ENCODE measurements around the gene KIF11.
A peak's percentile ranks its signal among the peaks of the same experiment; 100 is the strongest.
"Not testable (repeated sequence)": the region's sequence is repeated elsewhere in the genome, so short reads cannot be mapped to it uniquely, and the experiment has no call there.

Gene KIF11

DNA sequence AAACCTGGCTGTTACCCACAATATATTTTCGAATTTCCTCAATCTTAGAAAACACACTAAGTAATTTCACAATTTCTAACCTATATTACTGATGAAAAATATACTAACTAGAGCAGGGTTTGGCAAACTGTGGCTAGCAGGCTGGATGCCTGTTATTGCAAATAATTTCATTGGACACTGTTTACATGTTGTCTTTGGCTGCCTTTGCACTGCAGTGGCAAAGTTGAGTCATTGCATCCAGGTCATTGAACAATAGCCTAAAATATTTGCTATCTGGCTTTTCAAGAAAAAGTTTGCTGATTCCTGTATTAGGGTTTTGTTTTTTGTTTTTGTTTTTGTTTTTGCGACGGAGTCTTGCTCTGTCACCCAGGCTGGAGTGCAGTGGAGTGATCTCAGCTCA, 47.2 kb downstream of the KIF11 start:
- no peak overlapping the region for H3K27ac ChIP-seq (ENCODE audit: low read length, poor library complexity, severe bottlenecking)
- 94% methylated on average over 3 of the region's 3 CpGs for WGBS

DNA sequence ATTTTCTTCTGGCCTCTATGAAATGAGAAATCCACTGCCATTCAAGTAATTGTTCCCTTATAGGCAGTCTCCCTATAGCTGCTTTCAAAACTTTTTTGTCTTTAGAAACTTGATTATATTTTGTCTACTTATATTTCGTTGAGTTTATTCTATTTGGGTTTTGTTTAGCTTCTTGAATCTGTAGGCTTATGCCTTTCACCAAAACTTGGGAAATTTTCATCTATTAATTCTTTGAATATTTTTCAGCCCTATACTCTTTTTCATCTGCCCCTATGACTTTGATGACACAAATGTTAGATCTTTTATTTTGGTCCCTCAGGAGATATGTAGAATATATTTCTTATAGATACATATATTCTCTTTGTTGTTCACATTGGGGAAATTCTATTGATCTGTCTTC, 48.6 kb downstream of the KIF11 start:
- no peak for DNase-seq
- no peak overlapping the region for H3K14ac ChIP-seq (ENCODE audit: low read length in 2 of 2)
- H2AFZ ChIP-seq (ENCODE audit: low read depth, low read length): no peak overlapping the region
- no peak overlapping the region for H2BK5ac ChIP-seq (ENCODE audit: low read depth, low read length, poor library complexity, severe bottlenecking)
- no peak overlapping the region for H2BK120ac ChIP-seq (ENCODE audit: low read depth, low read length)
- no peak overlapping the region for H3K9ac ChIP-seq (ENCODE audit: low read length)
- no peak overlapping the region for H3K23ac ChIP-seq (ENCODE audit: low read length in 2 of 2)
- H2BK15ac ChIP-seq (ENCODE audit: low read depth, poor library complexity, severe bottlenecking): no peak overlapping the region
- peaks cover 2% of the 10 kb centered on the region for H3K4me1 ChIP-seq (ENCODE audit: control insufficient read depth, insufficient read depth, low read depth, low read length)
- H3K79me1 ChIP-seq (replicated peaks; ENCODE audit: low read length, poor library complexity, severe bottlenecking): no peaks in the 10 kb centered on the region
- H2AK5ac ChIP-seq (ENCODE audit: low read length, severe bottlenecking): no peak overlapping the region
- no peak overlapping the region for H3K4ac ChIP-seq (ENCODE audit: low read depth in 1 of 2, low read length in 2 of 2)
- H2BK12ac ChIP-seq (ENCODE audit: low read length in 2 of 2): no peak overlapping the region
- no peak overlapping the region for H3K27ac ChIP-seq (ENCODE audit: low read length, poor library complexity, severe bottlenecking)
- WGBS: no CpG with 5 or more reads among the region's 1 CpG
- no peaks in the 10 kb centered on the region for H3K27me3 ChIP-seq (ENCODE audit: control insufficient read depth in 1 of 2, insufficient read depth in 1 of 2, low read length in 2 of 2)
- no peak overlapping the region for H3K18ac ChIP-seq (ENCODE audit: low read depth in 1 of 2, low read length in 2 of 2)
- peaks cover 10% of the 10 kb centered on the region for H3K9me3 ChIP-seq (ENCODE audit: control insufficient read depth, low read length)
- H4K91ac ChIP-seq (ENCODE audit: low read length): no peak overlapping the region
- H4K8ac ChIP-seq (ENCODE audit: low read length): no peak overlapping the region
- H3K4me2 ChIP-seq (ENCODE audit: low read length, poor library complexity, severe bottlenecking): no peak overlapping the region
- H3K36me3 ChIP-seq (ENCODE audit: control insufficient read depth in 1 of 2, insufficient read depth in 2 of 2, low read depth in 1 of 2, low read length in 2 of 2): peaks cover 0 to 11% of the 10 kb centered on the region in 2 experiments
- no peak overlapping the region for H3K4me3 ChIP-seq (ENCODE audit: insufficient read depth in 1 of 2, low read depth in 1 of 2, low read length in 2 of 2)

More for the DNA sequence above, 47.2 kb downstream of the KIF11 start:
- peaks cover 0 to 14% of the 10 kb centered on the region in 2 experiments for H3K36me3 ChIP-seq (ENCODE audit: control insufficient read depth in 1 of 2, insufficient read depth in 2 of 2, low read depth in 1 of 2, low read length in 2 of 2)
- no peak overlapping the region for H3K23ac ChIP-seq (ENCODE audit: low read length in 2 of 2)
- no peak overlapping the region for H4K8ac ChIP-seq (ENCODE audit: low read length)
- H2BK12ac ChIP-seq (ENCODE audit: low read length in 2 of 2): no peak overlapping the region
- no peak overlapping the region for H2BK15ac ChIP-seq (ENCODE audit: low read depth, poor library complexity, severe bottlenecking)
- H2AFZ ChIP-seq (ENCODE audit: low read depth, low read length): no peak overlapping the region
- H3K79me1 ChIP-seq (replicated peaks; ENCODE audit: low read length, poor library complexity, severe bottlenecking): no peaks in the 10 kb centered on the region
- H3K4ac ChIP-seq (ENCODE audit: low read depth in 1 of 2, low read length in 2 of 2): no peak overlapping the region
- H3K4me2 ChIP-seq (ENCODE audit: low read length, poor library complexity, severe bottlenecking): no peak overlapping the region
- H3K4me3 ChIP-seq (ENCODE audit: insufficient read depth in 1 of 2, low read depth in 1 of 2, low read length in 2 of 2): no peak overlapping the region
- H3K14ac ChIP-seq (ENCODE audit: low read length in 2 of 2): no peak overlapping the region
- H4K91ac ChIP-seq (ENCODE audit: low read length): no peak overlapping the region
- H3K27me3 ChIP-seq (ENCODE audit: control insufficient read depth in 1 of 2, insufficient read depth in 1 of 2, low read length in 2 of 2): no peaks in the 10 kb centered on the region
- H3K4me1 ChIP-seq (ENCODE audit: control insufficient read depth, insufficient read depth, low read depth, low read length): peaks cover 2% of the 10 kb centered on the region
- no peak overlapping the region for H3K18ac ChIP-seq (ENCODE audit: low read depth in 1 of 2, low read length in 2 of 2)
- DNase-seq: peak; percentile 52
- peaks cover 10% of the 10 kb centered on the region for H3K9me3 ChIP-seq (ENCODE audit: control insufficient read depth, low read length)
- H2BK5ac ChIP-seq (ENCODE audit: low read depth, low read length, poor library complexity, severe bottlenecking): no peak overlapping the region
- no peak overlapping the region for H2AK5ac ChIP-seq (ENCODE audit: low read length, severe bottlenecking)
- no peak overlapping the region for H3K9ac ChIP-seq (ENCODE audit: low read length)
- no peak overlapping the region for H2BK120ac ChIP-seq (ENCODE audit: low read depth, low read length)

DNA sequence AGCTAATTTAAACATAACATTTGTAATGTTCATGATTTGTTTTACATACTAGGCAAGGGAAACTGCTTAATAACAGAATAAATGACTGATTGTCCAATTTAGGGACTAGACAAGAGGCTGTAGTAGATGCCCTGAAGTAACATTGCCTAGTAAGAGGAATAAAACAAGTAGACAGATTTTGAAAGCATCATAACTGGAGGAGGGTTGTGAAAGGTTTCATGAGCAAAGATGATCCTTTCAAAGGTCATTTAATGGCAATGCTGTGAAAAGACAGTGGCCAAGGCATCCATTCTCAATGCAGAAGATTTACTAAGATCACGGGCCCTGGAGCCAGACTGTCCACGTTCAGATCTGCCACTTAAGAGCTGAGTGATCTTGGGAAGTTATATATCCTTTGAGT, 52.0 kb downstream of the KIF11 start:
- Histone ChIP-seq H3K4me2 (ENCODE audit: low read length, poor library complexity, severe bottlenecking) (no peak overlapping the region), H2BK15ac (ENCODE audit: low read depth, poor library complexity, severe bottlenecking) (no peak overlapping the region), H2AFZ (ENCODE audit: low read depth, low read length) (no peak overlapping the region), H2AK5ac (ENCODE audit: low read length, severe bottlenecking) (no peak overlapping the region), H2BK12ac (ENCODE audit: low read length in 2 of 2) (no peak overlapping the region), H4K8ac (ENCODE audit: low read length) (no peak overlapping the region), H3K9me3 (ENCODE audit: control insufficient read depth, low read length) (peaks cover 10% of the 10 kb centered on the region), H3K27ac (ENCODE audit: low read length, poor library complexity, severe bottlenecking) (no peak overlapping the region), H3K9ac (ENCODE audit: low read length) (no peak overlapping the region), H3K18ac (ENCODE audit: low read depth in 1 of 2, low read length in 2 of 2) (no peak overlapping the region), H2BK5ac (ENCODE audit: low read depth, low read length, poor library complexity, severe bottlenecking) (no peak overlapping the region), H3K36me3 (ENCODE audit: control insufficient read depth in 1 of 2, insufficient read depth in 2 of 2, low read depth in 1 of 2, low read length in 2 of 2) (peaks cover 0 to 7% of the 10 kb centered on the region in 2 experiments), H4K91ac (ENCODE audit: low read length) (no peak overlapping the region), H3K4me3 (ENCODE audit: insufficient read depth in 1 of 2, low read depth in 1 of 2, low read length in 2 of 2) (no peak overlapping the region), H3K23ac (ENCODE audit: low read length in 2 of 2) (no peak overlapping the region), H3K79me1 (replicated peaks; ENCODE audit: low read length, poor library complexity, severe bottlenecking) (no peaks in the 10 kb centered on the region), H2BK120ac (ENCODE audit: low read depth, low read length) (no peak overlapping the region), H3K4ac (ENCODE audit: low read depth in 1 of 2, low read length in 2 of 2) (no peak overlapping the region), H3K14ac (ENCODE audit: low read length in 2 of 2) (no peak overlapping the region), H3K4me1 (ENCODE audit: control insufficient read depth, insufficient read depth, low read depth, low read length) (peaks cover 2% of the 10 kb centered on the region), H3K27me3 (ENCODE audit: control insufficient read depth in 1 of 2, insufficient read depth in 1 of 2, low read length in 2 of 2) (no peaks in the 10 kb centered on the region)
- no CpG with 5 or more reads among the region's 2 CpGs for WGBS
- DNase-seq: no peak

DNA sequence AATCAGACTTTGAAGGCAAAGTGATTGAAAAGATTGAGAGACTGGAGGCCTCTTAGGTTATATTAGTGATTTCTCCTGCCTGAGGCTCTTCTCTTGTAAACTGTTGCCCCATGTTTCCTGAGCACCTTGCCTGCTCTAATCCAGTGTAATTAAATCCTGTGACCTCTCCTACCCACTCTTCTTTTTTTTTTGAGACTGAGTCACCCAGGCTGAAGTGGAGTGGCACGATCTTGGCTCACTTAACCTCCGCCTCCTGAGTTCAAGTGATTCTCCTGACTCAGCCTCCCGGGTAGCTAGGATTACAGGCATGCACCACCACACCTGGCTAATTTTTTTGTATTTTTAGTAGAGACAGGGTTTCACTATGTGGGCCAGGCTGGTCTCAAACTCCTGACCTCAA, 57.9 kb downstream of the KIF11 start:
- WGBS: 71% methylated on average over 3 of the region's 3 CpGs

More for the DNA sequence above, 57.9 kb downstream of the KIF11 start:
- not testable (repeated sequence) for H4K91ac ChIP-seq (ENCODE audit: low read length); H3K27ac ChIP-seq (ENCODE audit: low read length, poor library complexity, severe bottlenecking); H3K23ac ChIP-seq (ENCODE audit: low read length in 2 of 2); H3K14ac ChIP-seq (ENCODE audit: low read length in 2 of 2); H3K27me3 ChIP-seq (ENCODE audit: control insufficient read depth in 1 of 2, insufficient read depth in 1 of 2, low read length in 2 of 2); H3K18ac ChIP-seq (ENCODE audit: low read depth in 1 of 2, low read length in 2 of 2); H3K4me1 ChIP-seq (ENCODE audit: control insufficient read depth, insufficient read depth, low read depth, low read length); DNase-seq; H3K9me3 ChIP-seq (ENCODE audit: control insufficient read depth, low read length); H3K9ac ChIP-seq (ENCODE audit: low read length); H3K79me1 ChIP-seq (replicated peaks; ENCODE audit: low read length, poor library complexity, severe bottlenecking); H2BK12ac ChIP-seq (ENCODE audit: low read length in 2 of 2); H2BK15ac ChIP-seq (ENCODE audit: low read depth, poor library complexity, severe bottlenecking); H2AK5ac ChIP-seq (ENCODE audit: low read length, severe bottlenecking); H2BK5ac ChIP-seq (ENCODE audit: low read depth, low read length, poor library complexity, severe bottlenecking); H2BK120ac ChIP-seq (ENCODE audit: low read depth, low read length); H3K4me3 ChIP-seq (ENCODE audit: insufficient read depth in 1 of 2, low read depth in 1 of 2, low read length in 2 of 2); H3K4ac ChIP-seq (ENCODE audit: low read depth in 1 of 2, low read length in 2 of 2); H2AFZ ChIP-seq (ENCODE audit: low read depth, low read length); H3K4me2 ChIP-seq (ENCODE audit: low read length, poor library complexity, severe bottlenecking); H4K8ac ChIP-seq (ENCODE audit: low read length)
- H3K36me3 ChIP-seq (ENCODE audit: control insufficient read depth in 1 of 2, insufficient read depth in 2 of 2, low read depth in 1 of 2, low read length in 2 of 2): peaks cover 4 to 17% of the 10 kb centered on the region in 2 experiments
